Stimulated activated effector memory CD8-positive, alpha-beta T cell treated with anti-CD3 and anti-CD28 coated beads, Interleukin-12 subunit alpha, Interleukin-12 subunit beta, amount 100 ng/mL, for 72 hours (primary cell): ENCODE measurements around the gene DMD.

ENCODE experiments used
- ATAC-seq: fragments of 150-1000 bp; cut with Tn5 transposase; 2 replicates; pipeline ENCODE4 v1.10.0; 2021
- DNase-seq, 2 donors: peaks; one replicate each; pipeline ENCODE4 v3.0.0; 2021 to 2022; ENCODE audit warnings: low spot score in 2 of 2
- H3K27ac Mint-ChIP-seq: one replicate; pipeline ENCODE4 v1.8.0; 2022; ENCODE audit warnings: mild to moderate bottlenecking, mixed read lengths
- H3K36me3 Mint-ChIP-seq: one replicate; pipeline ENCODE4 v1.8.0; 2022; ENCODE audit warnings: mild to moderate bottlenecking, mixed read lengths
- H3K4me1 Mint-ChIP-seq: one replicate; pipeline ENCODE4 v1.8.0; 2022; ENCODE audit warnings: mixed read lengths
- H3K4me3 Mint-ChIP-seq: one replicate; pipeline ENCODE4 v1.8.0; 2022; ENCODE audit warnings: mild to moderate bottlenecking, mixed read lengths
- H3K9me3 Mint-ChIP-seq: one replicate; pipeline ENCODE4 v1.8.0; 2022; ENCODE audit warnings: mixed read lengths

Gene DMD

DNA sequence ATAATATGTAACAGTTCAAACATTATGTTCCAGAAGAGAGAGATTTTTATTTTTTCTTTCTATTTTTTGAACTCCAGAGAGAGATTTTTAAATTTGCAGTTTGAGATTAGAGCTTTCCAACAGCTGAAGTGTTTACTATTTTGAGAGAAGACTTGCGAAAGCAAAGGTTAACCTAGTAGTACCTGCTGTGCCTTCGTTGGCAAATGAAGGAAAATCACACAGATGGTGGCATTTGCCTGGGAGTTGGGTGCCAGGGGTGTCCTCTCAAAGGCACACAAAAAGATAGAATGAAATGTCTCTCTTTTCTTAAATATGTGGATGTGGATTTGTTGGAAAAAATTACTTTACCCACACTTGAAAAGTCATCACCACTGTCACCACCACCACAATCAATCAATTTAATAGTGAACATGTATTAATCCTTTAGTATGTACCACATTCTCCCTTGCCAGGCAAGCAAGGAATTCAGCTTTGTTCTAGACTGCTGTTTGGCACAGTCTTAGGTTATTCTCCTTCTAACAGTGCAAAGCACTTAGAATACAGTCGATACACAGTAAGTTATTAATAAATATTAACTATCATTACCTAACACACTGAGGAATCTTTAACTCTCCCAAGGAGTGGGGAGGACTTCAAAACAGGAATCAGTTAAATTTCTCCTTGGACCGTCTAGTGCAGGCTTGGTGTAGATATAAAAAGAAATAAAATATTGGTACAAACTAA is 1301.3 kb downstream of the DMD start:
- no peak overlapping the region for H3K4me3 Mint-ChIP-seq

DNA sequence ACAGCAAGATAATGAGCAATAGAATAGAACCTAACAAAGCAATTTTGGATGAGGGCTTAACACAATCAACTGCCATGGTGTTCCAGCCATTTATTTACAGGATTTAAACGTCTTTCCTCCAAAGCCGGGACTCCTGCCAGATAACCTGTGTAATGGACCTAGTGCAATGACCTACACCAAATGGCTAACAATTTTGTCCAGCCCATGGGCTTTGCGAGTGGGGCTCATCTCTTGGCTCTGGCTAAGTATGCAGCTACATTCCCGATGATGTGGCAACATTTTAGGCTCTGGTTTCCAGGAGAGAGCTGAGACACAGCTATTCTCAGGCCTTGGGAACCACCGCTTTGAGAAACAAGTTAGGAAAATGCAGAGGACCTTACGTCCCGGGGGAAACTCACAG is 1317.2 kb downstream of the DMD start:
- no peak overlapping the region for H3K4me3 Mint-ChIP-seq
- no peak for ATAC-seq

More for the DNA sequence above, 1301.3 kb downstream of the DMD start:
- H3K36me3 Mint-ChIP-seq, result no peaks in the 10 kb centered on the region
- H3K9me3 Mint-ChIP-seq, result peaks cover 9% of the 10 kb centered on the region
- no peak overlapping the region for H3K27ac Mint-ChIP-seq
- ATAC-seq (no peak), DNase-seq (no peak)
- H3K4me1 Mint-ChIP-seq, result no peaks in the 10 kb centered on the region

GRCh38 chrX:31893525-31893924 is 1317.8 kb downstream of the DMD start:
- H3K4me1 Mint-ChIP-seq, result no peaks in the 10 kb centered on the region
- no peak overlapping the region for H3K27ac Mint-ChIP-seq
- no peaks in the 10 kb centered on the region for H3K36me3 Mint-ChIP-seq
- no peaks in the 10 kb centered on the region for H3K9me3 Mint-ChIP-seq
- no peak overlapping the region for H3K4me3 Mint-ChIP-seq
- ATAC-seq, result no peak
- no peak for DNase-seq

More for the DNA sequence above, 1317.2 kb downstream of the DMD start:
- H3K4me1 Mint-ChIP-seq, result no peaks in the 10 kb centered on the region
- H3K27ac Mint-ChIP-seq, result no peak overlapping the region
- DNase-seq, result no peak
- no peaks in the 10 kb centered on the region for H3K36me3 Mint-ChIP-seq
- H3K9me3 Mint-ChIP-seq, result no peaks in the 10 kb centered on the region

GRCh38 chrX:31889088-31889487 is 1322.3 kb downstream of the DMD start:
- ATAC-seq (no peak), DNase-seq (no peak)
- H3K36me3 Mint-ChIP-seq, result no peaks in the 10 kb centered on the region
- peaks cover 6% of the 10 kb centered on the region for H3K9me3 Mint-ChIP-seq
- H3K4me3 Mint-ChIP-seq, result no peak overlapping the region
- H3K4me1 Mint-ChIP-seq, result no peaks in the 10 kb centered on the region
- no peak overlapping the region for H3K27ac Mint-ChIP-seq

- ATAC-seq, result no peak
Observed at GRCh38 chrX:31884535-31884934, 1326.8 kb downstream of the DMD start.

GRCh38 chrX:31872007-31872406 is 1339.3 kb downstream of the DMD start:
- Mint-ChIP-seq H3K4me3 (no peak overlapping the region), H3K27ac (no peak overlapping the region), H3K9me3 (peaks cover 6% of the 10 kb centered on the region), H3K36me3 (no peaks in the 10 kb centered on the region), H3K4me1 (no peaks in the 10 kb centered on the region)
- DNase-seq (no peak), ATAC-seq (no peak)

More at GRCh38 chrX:31884535-31884934, 1326.8 kb downstream of the DMD start:
- Mint-ChIP-seq H3K36me3 (no peaks in the 10 kb centered on the region), H3K9me3 (peaks cover 6% of the 10 kb centered on the region), H3K4me1 (no peaks in the 10 kb centered on the region), H3K4me3 (no peak overlapping the region), H3K27ac (no peak overlapping the region)
- DNase-seq, result no peak

DNA sequence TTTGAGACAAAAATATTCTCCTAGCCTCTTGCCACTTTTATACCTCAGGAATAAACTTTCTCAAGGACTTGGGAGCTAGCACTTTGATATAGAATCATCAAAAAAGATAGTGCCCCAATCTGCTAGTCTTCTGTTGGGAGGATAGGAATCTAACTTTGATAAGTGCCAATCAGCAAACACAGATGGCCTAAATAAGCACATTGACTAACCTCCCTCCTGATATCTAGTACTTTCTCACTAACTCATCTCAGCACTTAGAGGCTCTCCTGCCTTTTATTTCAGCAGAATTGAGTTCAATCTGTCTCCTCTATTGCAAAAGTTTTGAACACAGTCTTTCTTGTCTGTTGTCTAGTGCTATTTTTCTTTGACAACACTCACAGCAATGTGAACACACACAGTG is 1341.1 kb downstream of the DMD start:
- H3K27ac Mint-ChIP-seq, result no peak overlapping the region
- H3K4me1 Mint-ChIP-seq, result no peaks in the 10 kb centered on the region
- H3K4me3 Mint-ChIP-seq, result no peak overlapping the region
- peaks cover 9% of the 10 kb centered on the region for H3K9me3 Mint-ChIP-seq
- H3K36me3 Mint-ChIP-seq, result no peaks in the 10 kb centered on the region
- ATAC-seq (no peak), DNase-seq (no peak)

GRCh38 chrX:31860686-31861085 is 1350.7 kb downstream of the DMD start:
- Mint-ChIP-seq H3K27ac (no peak overlapping the region), H3K4me3 (no peak overlapping the region), H3K4me1 (no peaks in the 10 kb centered on the region), H3K36me3 (no peaks in the 10 kb centered on the region), H3K9me3 (no peaks in the 10 kb centered on the region)
- ATAC-seq (no peak), DNase-seq (no peak)

GRCh38 chrX:31858915-31859314 is 1352.4 kb downstream of the DMD start:
- no peak overlapping the region for H3K4me3 Mint-ChIP-seq
- no peak for DNase-seq
- no peaks in the 10 kb centered on the region for H3K36me3 Mint-ChIP-seq
- H3K4me1 Mint-ChIP-seq, result no peaks in the 10 kb centered on the region
- no peak for ATAC-seq
- H3K9me3 Mint-ChIP-seq, result no peaks in the 10 kb centered on the region
- H3K27ac Mint-ChIP-seq, result no peak overlapping the region

DNA sequence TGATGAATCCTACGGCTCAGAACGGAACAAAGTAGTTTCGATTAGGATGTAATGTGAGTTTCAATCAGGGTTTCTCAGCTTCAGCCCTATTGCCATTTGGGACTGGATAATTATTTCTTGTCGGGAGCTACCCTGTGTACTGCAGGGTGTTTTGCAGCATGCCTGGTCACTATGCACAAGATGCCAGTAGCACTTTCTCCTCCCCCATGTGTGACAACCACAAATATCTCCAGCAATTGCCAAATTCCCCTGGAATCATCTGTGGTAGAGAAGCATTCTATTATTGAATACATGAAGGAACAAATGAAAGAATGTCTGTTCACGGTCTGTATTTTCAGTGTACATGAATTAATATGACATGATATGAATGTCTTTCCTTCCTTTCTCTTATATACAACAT is 1356.6 kb downstream of the DMD start:
- no peak for ATAC-seq
- Mint-ChIP-seq H3K4me3 (no peak overlapping the region), H3K9me3 (peaks cover 6% of the 10 kb centered on the region), H3K36me3 (no peaks in the 10 kb centered on the region), H3K27ac (no peak overlapping the region), H3K4me1 (no peaks in the 10 kb centered on the region)
- no peak for DNase-seq

- peaks cover 9% of the 10 kb centered on the region for H3K9me3 Mint-ChIP-seq
- H3K27ac Mint-ChIP-seq, result no peak overlapping the region
- no peak overlapping the region for H3K4me3 Mint-ChIP-seq
- no peaks in the 10 kb centered on the region for H3K36me3 Mint-ChIP-seq
- DNase-seq, result no peak
- H3K4me1 Mint-ChIP-seq, result no peaks in the 10 kb centered on the region
- ATAC-seq, result no peak
Observed at GRCh38 chrX:31851761-31852160, 1359.6 kb downstream of the DMD start.

- DNase-seq (no peak), ATAC-seq (no peak)
- no peak overlapping the region for H3K27ac Mint-ChIP-seq
- peaks cover 16% of the 10 kb centered on the region for H3K9me3 Mint-ChIP-seq
- H3K36me3 Mint-ChIP-seq, result no peaks in the 10 kb centered on the region
- no peak overlapping the region for H3K4me3 Mint-ChIP-seq
- no peaks in the 10 kb centered on the region for H3K4me1 Mint-ChIP-seq
Observed at GRCh38 chrX:31847773-31848172, 1363.6 kb downstream of the DMD start.

DNA sequence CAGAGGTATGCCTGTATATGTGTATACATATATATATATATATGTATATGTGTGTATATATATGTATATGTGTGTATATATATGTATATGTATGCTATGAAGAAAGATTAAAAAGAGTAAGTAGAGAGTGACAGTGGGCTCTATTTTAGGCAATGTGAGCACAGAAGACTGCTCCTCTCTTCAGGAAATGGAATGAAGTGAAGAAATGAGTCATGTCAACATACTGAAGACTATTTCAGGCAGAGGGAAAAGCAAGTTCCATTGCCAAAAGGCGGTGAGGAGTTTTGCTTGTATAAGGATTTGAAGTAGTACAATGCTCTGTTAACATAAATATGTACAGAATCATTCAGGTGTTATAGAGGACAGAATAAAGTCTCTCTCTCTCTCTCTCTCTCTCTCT is 1366.3 kb downstream of the DMD start:
- Mint-ChIP-seq H3K4me1 (no peaks in the 10 kb centered on the region), H3K9me3 (peaks cover 10% of the 10 kb centered on the region), H3K36me3 (no peaks in the 10 kb centered on the region), H3K27ac (no peak overlapping the region), H3K4me3 (no peak overlapping the region)
- ATAC-seq (no peak), DNase-seq (no peak)

GRCh38 chrX:31838617-31839016 is 1372.7 kb downstream of the DMD start:
- H3K4me3 Mint-ChIP-seq, result no peak overlapping the region
- no peak overlapping the region for H3K27ac Mint-ChIP-seq
- no peak for ATAC-seq
- DNase-seq, result no peak
- no peaks in the 10 kb centered on the region for H3K36me3 Mint-ChIP-seq
- no peaks in the 10 kb centered on the region for H3K4me1 Mint-ChIP-seq
- H3K9me3 Mint-ChIP-seq, result no peaks in the 10 kb centered on the region

DNA sequence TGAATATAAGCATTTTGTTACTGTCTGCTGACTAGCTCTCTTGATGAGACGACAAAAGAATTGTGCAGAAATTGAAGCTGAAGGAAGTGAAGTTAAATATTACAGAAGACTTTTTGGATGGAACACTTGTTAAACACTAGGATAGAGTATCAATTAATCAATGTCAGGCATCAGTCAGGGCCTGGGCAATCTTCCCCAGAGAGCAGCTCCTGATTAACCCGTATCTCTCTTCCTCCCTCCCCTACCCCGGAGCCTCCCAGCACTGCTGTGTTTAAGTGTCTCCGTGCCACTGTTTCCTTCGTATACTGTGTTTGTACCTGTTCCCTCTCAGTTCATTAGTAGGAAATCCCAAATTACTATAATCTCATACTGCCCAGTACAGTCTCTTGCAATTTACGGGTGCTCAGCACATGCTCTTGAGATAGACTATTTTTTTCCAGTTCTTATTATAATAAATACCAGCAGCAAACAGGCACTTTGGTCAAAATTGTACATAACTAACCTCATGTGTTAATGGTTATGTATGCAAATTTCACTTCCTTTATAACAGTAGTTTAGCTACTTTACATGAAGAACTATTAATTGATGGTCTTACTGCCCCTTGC is 1373.8 kb downstream of the DMD start:
- DNase-seq, result no peak
- Mint-ChIP-seq H3K36me3 (no peaks in the 10 kb centered on the region), H3K27ac (no peak overlapping the region), H3K4me3 (no peak overlapping the region), H3K4me1 (no peaks in the 10 kb centered on the region), H3K9me3 (no peaks in the 10 kb centered on the region)
- ATAC-seq, result no peak

GRCh38 chrX:31836479-31836878 is 1374.9 kb downstream of the DMD start:
- DNase-seq (no peak), ATAC-seq (no peak)
- H3K4me1 Mint-ChIP-seq, result no peaks in the 10 kb centered on the region
- H3K27ac Mint-ChIP-seq, result no peak overlapping the region
- H3K4me3 Mint-ChIP-seq, result no peak overlapping the region
- no peaks in the 10 kb centered on the region for H3K36me3 Mint-ChIP-seq
- no peaks in the 10 kb centered on the region for H3K9me3 Mint-ChIP-seq
